K562 (cell line): ENCODE measurements around the gene MSL2. TPM values are rescaled to one million over a fixed set of nuclear protein-coding genes. Genes with fewer than 3 reads are reported as not detected.
A peak's percentile ranks its signal among the peaks of the same experiment; 100 is the strongest.

Source experiments
- CAMTA2 ChIP-seq: fragments of 250-450 bp; sonication (Bioruptor Pico); conservative IDR thresholded peaks from 2 replicates; pipeline ENCODE4 v1.5.1; 2022
- CHCHD3 ChIP-seq: fragments of 250-450 bp; sonication (Bioruptor Pico); IDR thresholded peaks from 2 replicates; pipeline ENCODE4 v2.1.2; 2022; ENCODE audit warnings: mild to moderate bottlenecking
- EP300 ChIP-seq: IDR thresholded peaks from 2 replicates; pipeline ENCODE4 v1.6.1; 2012; ENCODE audit warnings: low read length, improper control_type of control experiment
- ESRRA ChIP-seq: fragments of 450-650 bp; IDR thresholded peaks from 2 replicates; pipeline ENCODE4 v1.6.1; 2014; ENCODE audit warnings: low read depth, mild to moderate bottlenecking, moderate library complexity, borderline replicate concordance
- FOXA1 ChIP-seq: fragments of 450-650 bp; IDR thresholded peaks from 2 replicates; pipeline ENCODE4 v1.6.1; 2016; ENCODE audit warnings: mild to moderate bottlenecking, borderline replicate concordance
- GTF2E2 ChIP-seq: fragments of 200-800 bp; sonication (Bioruptor generic); IDR thresholded peaks from 2 replicates; pipeline ENCODE4 v1.6.1; 2016; ENCODE audit warnings: missing genetic modification characterization, missing compliant biosample characterization
- JUN ChIP-seq, 2 experiments: sonication (generic) in 1 of 2; formaldehyde crosslinking in 1 of 2; IDR thresholded peaks; 2 replicates each; pipeline versions ENCODE4 v1.6.1 to v1.8.0; 2012 to 2022; ENCODE audit warnings: borderline replicate concordance in 2 of 2, mild to moderate bottlenecking in 2 of 2, improper control_type of control experiment in 1 of 2, low read depth in 1 of 2, low read length in 1 of 2, missing genetic modification reagents in 1 of 2
- MTA3 ChIP-seq: fragments of 450-650 bp; formaldehyde crosslinking; IDR thresholded peaks from 2 replicates; pipeline ENCODE4 v1.6.1; 2017; ENCODE audit warnings: mild to moderate bottlenecking, borderline replicate concordance
- NFE2 ChIP-seq: IDR thresholded peaks from 2 replicates; pipeline ENCODE4 v1.6.1; 2014; ENCODE audit warnings: antibody characterized with exemption, low read depth
- PCBP1 ChIP-seq: fragments of 200-400 bp; formaldehyde crosslinking; IDR thresholded peaks from 2 replicates; pipeline ENCODE4 v1.6.1; 2018; ENCODE audit warnings: mild to moderate bottlenecking, low read depth, low read length; ENCODE audit not compliant: poor library complexity, severe bottlenecking
- PHB ChIP-seq: fragments of 250-450 bp; sonication (Bioruptor Pico); IDR thresholded peaks from 2 replicates; pipeline ENCODE4 v1.5.0; 2021
- PHB2 ChIP-seq: fragments of 450-650 bp; IDR thresholded peaks from 2 replicates; pipeline ENCODE4 v1.6.1; 2017; ENCODE audit warnings: low read depth
- RB1 ChIP-seq: fragments of 450-650 bp; IDR thresholded peaks from 2 replicates; pipeline ENCODE4 v1.6.1; 2017; ENCODE audit warnings: low read depth, mild to moderate bottlenecking
- SMAD2 ChIP-seq: fragments of 150-350 bp; IDR thresholded peaks from 2 replicates; pipeline ENCODE4 v1.6.1; 2014; ENCODE audit warnings: low read depth, mild to moderate bottlenecking, low read length
- TGIF2 ChIP-seq: sonication (generic); formaldehyde crosslinking; IDR thresholded peaks from 2 replicates; pipeline ENCODE4 v1.8.1; 2022; ENCODE audit warnings: mild to moderate bottlenecking, missing genetic modification reagents, moderate library complexity
- U2AF2 ChIP-seq: fragments of 200-400 bp; formaldehyde crosslinking; optimal IDR thresholded peaks from 2 replicates; pipeline ENCODE3; 2017; ENCODE audit warnings: low read depth, mild to moderate bottlenecking, low read length
- ZBTB7A ChIP-seq: IDR thresholded peaks from 2 replicates; pipeline ENCODE4 v1.6.1; 2011; ENCODE audit warnings: low read depth, mild to moderate bottlenecking, low read length, moderate library complexity, borderline replicate concordance; ENCODE audit not compliant: control insufficient read depth
- ZNF12 ChIP-seq: sonication (generic); formaldehyde crosslinking; IDR thresholded peaks from 2 replicates; pipeline ENCODE4 v1.4.0; 2020; ENCODE audit warnings: mild to moderate bottlenecking, missing genetic modification reagents
- ZNF23 ChIP-seq: fragments of 250-450 bp; sonication (Bioruptor Pico); IDR thresholded peaks from 2 replicates; pipeline ENCODE4 v1.4.0; 2020; ENCODE audit warnings: mild to moderate bottlenecking
- ZNF699 ChIP-seq: fragments of 250-450 bp; sonication (Bioruptor Pico); IDR thresholded peaks from 2 replicates; pipeline ENCODE4 v1.8.0; 2021; ENCODE audit warnings: mild to moderate bottlenecking, moderate library complexity; ENCODE audit not compliant: insufficient replicate concordance
- ZNF77 ChIP-seq: fragments of 250-450 bp; sonication (Bioruptor Pico); IDR thresholded peaks from 2 replicates; pipeline ENCODE4 v1.5.0; 2020
- polyA plus RNA-seq, 8 experiments: library from polyadenylated mRNA; depleted of rRNA in 4 of 8; stranded (reverse) in 5 of 8; unstranded in 3 of 8; fragments of >200 nt; fragmentation: Nextera tagmentation in 2 of 8; fragmentation: Illumina TruSeq in 1 of 8; extraction: Ambion mirVana in 2 of 8; extraction: Trizol in 1 of 8; gene quantifications; 2 replicates each; pipeline versions ENCODE4 v1.2.1 to v1.2.3, GENCODE V29; 2011 to 2014; ENCODE audit warnings: inconsistent platforms in 1 of 8, missing spikeins in 1 of 8
- total RNA-seq, 7 experiments: library from RNA; depleted of rRNA in 6 of 7; stranded (reverse); fragments of >200 nt in 6 of 7; fragmentation: Illumina TruSeq in 2 of 7; extraction: Trizol in 2 of 7; gene quantifications; 2 replicates each; pipeline versions ENCODE4 v1.2.1 to v1.2.3, GENCODE V29; 2011 to 2021; ENCODE audit warnings: low replicate concordance in 1 of 7
- TF ChIP-seq, protein P1 (sequence below): fragments of 450-650 bp; IDR thresholded peaks from one replicate; pipeline ENCODE4 v1.6.1; 2018; ENCODE audit warnings: mild to moderate bottlenecking, moderate library complexity; ENCODE audit not compliant: partially characterized antibody
- TF ChIP-seq, protein P2 (sequence below): sonication (generic); formaldehyde crosslinking; IDR thresholded peaks from 2 replicates; pipeline ENCODE4 v1.8.0; 2022; ENCODE audit warnings: mild to moderate bottlenecking, missing genetic modification reagents, borderline replicate concordance
- TF ChIP-seq, protein P3 (sequence below), 2 experiments: IDR thresholded peaks; 2 replicates each; pipeline ENCODE4 v1.6.1; 2011; ENCODE audit warnings: borderline replicate concordance in 1 of 2, control low read depth in 1 of 2, low read depth in 1 of 2, low read length in 1 of 2, mild to moderate bottlenecking in 1 of 2, mixed read lengths in 1 of 2, moderate library complexity in 1 of 2; ENCODE audit not compliant: insufficient read depth in 1 of 2, insufficient read length in 1 of 2, poor library complexity in 1 of 2, severe bottlenecking in 1 of 2; ENCODE audit errors: extremely low read depth in 1 of 2

MSL2 gene
- total and polyA plus RNA-seq, 9 of the 15 experiments (the other 6 are each of a cell fraction or from before 2014, with no cell fraction given), result 1.9 to 19.9 (median 9.1) TPM

DNA sequence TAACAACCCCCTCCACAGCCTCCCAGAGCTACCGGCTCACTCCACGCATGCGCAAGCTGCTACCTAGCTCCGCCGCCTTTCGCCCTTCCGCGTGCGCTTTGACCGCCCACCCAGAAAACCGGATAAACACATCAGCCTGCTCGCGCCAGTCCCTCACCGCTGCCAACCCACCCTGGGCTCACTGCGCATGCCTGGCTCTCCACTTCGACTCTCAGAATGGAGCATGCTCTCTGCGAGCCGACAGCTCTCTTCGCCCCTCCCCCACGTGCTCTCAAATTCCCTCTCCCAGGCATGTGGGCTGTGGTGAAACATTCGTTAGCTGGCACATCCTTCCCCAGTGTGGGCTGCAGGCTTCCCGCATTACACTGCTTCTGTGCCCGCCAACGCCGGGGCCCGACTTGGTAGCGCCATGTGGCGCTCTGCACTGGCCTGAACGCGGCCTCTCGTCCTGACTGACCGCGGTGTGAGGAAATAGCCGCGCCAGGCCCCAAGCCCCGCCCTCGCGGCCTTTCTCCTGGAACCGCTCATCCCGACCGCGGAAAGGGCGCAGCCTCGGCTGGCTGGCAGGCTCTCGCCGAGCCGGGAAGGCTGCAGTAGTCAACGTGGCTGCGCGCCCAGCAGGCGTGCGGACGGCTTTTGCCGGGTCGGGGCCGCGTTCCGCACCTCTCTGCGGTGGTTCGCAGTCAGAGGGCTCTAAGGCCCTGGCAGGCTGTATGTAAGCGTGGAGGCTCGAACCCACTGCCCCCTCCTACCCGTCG is 445 bp upstream of the MSL2 start (continued):
- TF ChIP-seq ZBTB7A (peak; percentile 38; the same call in 1 of the 2 replicates), FOXA1 (no peak), CAMTA2 (CRISPR knock-in tag) (no peak), ZNF23 (no peak), MTA3 (peak; percentile 73; the same call in 1 of the 2 replicates), TGIF2 (no peak), PHB2 (no peak), RB1 (peak; percentile 42; the same call in 1 of the 2 replicates), JUN (IDR thresholded peaks at IDR 0.05; ENCODE audit: borderline replicate concordance, low read depth, low read length) (no peak; the same call in 1 of the 2 replicates), JUN (CRISPR knock-in tag; IDR thresholded peaks at IDR 0.05; ENCODE audit: borderline replicate concordance) (no peak), ZNF12 (CRISPR knock-in tag) (peak; percentile 43), U2AF2 (no peak), PHB (CRISPR knock-in tag) (no peak), NFE2 (peak; percentile 24; the same call in 1 of the 2 replicates), CHCHD3 (CRISPR knock-in tag) (peak; percentile 54; the same call in 1 of the 2 replicates), EP300 (no peak), GTF2E2 (tag) (peak; percentile 89), SMAD2 (no peak), PCBP1 (peak; percentile 7), ZNF699 (CRISPR knock-in tag) (no peak), ZNF77 (CRISPR knock-in tag) (no peak), ESRRA (peak; percentile 83)
- TF ChIP-seq, protein P1, sequence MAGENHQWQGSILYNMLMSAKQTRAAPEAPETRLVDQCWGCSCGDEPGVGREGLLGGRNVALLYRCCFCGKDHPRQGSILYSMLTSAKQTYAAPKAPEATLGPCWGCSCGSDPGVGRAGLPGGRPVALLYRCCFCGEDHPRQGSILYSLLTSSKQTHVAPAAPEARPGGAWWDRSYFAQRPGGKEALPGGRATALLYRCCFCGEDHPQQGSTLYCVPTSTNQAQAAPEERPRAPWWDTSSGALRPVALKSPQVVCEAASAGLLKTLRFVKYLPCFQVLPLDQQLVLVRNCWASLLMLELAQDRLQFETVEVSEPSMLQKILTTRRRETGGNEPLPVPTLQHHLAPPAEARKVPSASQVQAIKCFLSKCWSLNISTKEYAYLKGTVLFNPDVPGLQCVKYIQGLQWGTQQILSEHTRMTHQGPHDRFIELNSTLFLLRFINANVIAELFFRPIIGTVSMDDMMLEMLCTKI, result no peak
- TF ChIP-seq, protein P2, sequence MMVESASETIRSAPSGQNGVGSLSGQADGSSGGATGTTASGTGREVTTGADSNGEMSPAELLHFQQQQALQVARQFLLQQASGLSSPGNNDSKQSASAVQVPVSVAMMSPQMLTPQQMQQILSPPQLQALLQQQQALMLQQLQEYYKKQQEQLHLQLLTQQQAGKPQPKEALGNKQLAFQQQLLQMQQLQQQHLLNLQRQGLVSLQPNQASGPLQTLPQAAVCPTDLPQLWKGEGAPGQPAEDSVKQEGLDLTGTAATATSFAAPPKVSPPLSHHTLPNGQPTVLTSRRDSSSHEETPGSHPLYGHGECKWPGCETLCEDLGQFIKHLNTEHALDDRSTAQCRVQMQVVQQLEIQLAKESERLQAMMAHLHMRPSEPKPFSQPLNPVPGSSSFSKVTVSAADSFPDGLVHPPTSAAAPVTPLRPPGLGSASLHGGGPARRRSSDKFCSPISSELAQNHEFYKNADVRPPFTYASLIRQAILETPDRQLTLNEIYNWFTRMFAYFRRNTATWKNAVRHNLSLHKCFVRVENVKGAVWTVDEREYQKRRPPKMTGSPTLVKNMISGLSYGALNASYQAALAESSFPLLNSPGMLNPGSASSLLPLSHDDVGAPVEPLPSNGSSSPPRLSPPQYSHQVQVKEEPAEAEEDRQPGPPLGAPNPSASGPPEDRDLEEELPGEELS (CRISPR knock-in tag), result peak; percentile 96
- TF ChIP-seq, protein P3, sequence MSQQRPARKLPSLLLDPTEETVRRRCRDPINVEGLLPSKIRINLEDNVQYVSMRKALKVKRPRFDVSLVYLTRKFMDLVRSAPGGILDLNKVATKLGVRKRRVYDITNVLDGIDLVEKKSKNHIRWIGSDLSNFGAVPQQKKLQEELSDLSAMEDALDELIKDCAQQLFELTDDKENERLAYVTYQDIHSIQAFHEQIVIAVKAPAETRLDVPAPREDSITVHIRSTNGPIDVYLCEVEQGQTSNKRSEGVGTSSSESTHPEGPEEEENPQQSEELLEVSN (IDR thresholded peaks at IDR 0.05; ENCODE audit: borderline replicate concordance in 1 of 2, extremely low read depth in 1 of 2, insufficient read depth in 1 of 2, insufficient read length in 1 of 2, low read depth in 1 of 2, low read length in 1 of 2, poor library complexity in 1 of 2, severe bottlenecking in 1 of 2), result peak; percentile 93 to 95
